Common myeloid progenitor, CD34-positive (primary cell): Measurements from ENCODE around the gene SORCS3.

Experiments
- CTCF ChIA-PET: fragments of 350-600 bp; sonication (Branson Sonifier 250); formaldehyde crosslinking; loops from one replicate; lab custom pipeline; 2021; ENCODE audit warnings: antibody characterized with exemption; lab: Charles Lee
- POLR2A ChIA-PET: fragments of 350-600 bp; sonication (Branson Sonifier 250); formaldehyde crosslinking; loops from one replicate; lab custom pipeline; 2021; ENCODE audit warnings: antibody characterized with exemption; lab: Charles Lee
- DNase-seq, 3 donors: peaks; one replicate each; pipeline versions ENCODE4 v3.0.0 to v3.0.0-alpha.2; 2013
- H3K27ac ChIP-seq, 2 experiments: 1 replicate in 1 of 2; 2 replicates in 1 of 2; pipeline ENCODE4 v1.7.0; 2013; ENCODE audit warnings: inconsistent platforms in 2 of 2, low read length in 2 of 2, mild to moderate bottlenecking in 2 of 2, low read depth in 1 of 2, moderate library complexity in 1 of 2; ENCODE audit not compliant: severe bottlenecking in 2 of 2, insufficient read depth in 1 of 2, poor library complexity in 1 of 2
- H3K27me3 ChIP-seq, 5 experiments: replicated peaks in 2 of 5; 1 replicate in 3 of 5; 2 replicates in 2 of 5; pipeline versions ENCODE4 v1.6.1 to v1.7.0; 2013; ENCODE audit warnings: low read length in 4 of 5, mild to moderate bottlenecking in 2 of 5, moderate library complexity in 2 of 5, inconsistent platforms in 1 of 5; ENCODE audit not compliant: insufficient read depth in 5 of 5, control insufficient read depth in 4 of 5
- H3K36me3 ChIP-seq, 4 experiments: 1 replicate in 2 of 4; 2 replicates in 2 of 4; pipeline versions ENCODE4 v1.6.1 to v1.7.0; 2013; ENCODE audit warnings: low read length in 3 of 4, control low read depth in 1 of 4, mild to moderate bottlenecking in 1 of 4; ENCODE audit not compliant: control insufficient read depth in 4 of 4, insufficient read depth in 4 of 4
- H3K4me1 ChIP-seq, 4 experiments: 1 replicate in 3 of 4; 2 replicates in 1 of 4; pipeline versions ENCODE4 v1.6.1 to v1.7.1; 2013; ENCODE audit warnings: low read length in 3 of 4, mild to moderate bottlenecking in 3 of 4, control low read depth in 1 of 4, inconsistent platforms in 1 of 4, moderate library complexity in 1 of 4; ENCODE audit not compliant: control insufficient read depth in 4 of 4, insufficient read depth in 4 of 4; ENCODE audit errors: control extremely low read depth in 1 of 4
- H3K4me3 ChIP-seq, 7 experiments: 1 replicate in 4 of 7; 2 replicates in 3 of 7; pipeline versions ENCODE4 v1.5.1 to v1.7.0; 2013; ENCODE audit warnings: mild to moderate bottlenecking in 7 of 7, low read length in 6 of 7, moderate library complexity in 6 of 7, inconsistent platforms in 2 of 7, low read depth in 2 of 7, control low read depth in 1 of 7; ENCODE audit not compliant: insufficient read depth in 4 of 7, control insufficient read depth in 1 of 7; ENCODE audit errors: extremely low read depth in 1 of 7
- H3K9me3 ChIP-seq, 5 experiments: 1 replicate in 4 of 5; 2 replicates in 1 of 5; pipeline versions ENCODE4 v1.6.1 to v1.7.1; 2013; ENCODE audit warnings: low read length in 4 of 5, mild to moderate bottlenecking in 2 of 5, inconsistent platforms in 1 of 5, low read depth in 1 of 5, moderate library complexity in 1 of 5; ENCODE audit not compliant: control insufficient read depth in 4 of 5, insufficient read depth in 2 of 5; ENCODE audit errors: control extremely low read depth in 1 of 5
- WGBS: methylation state at CpG from one replicate; pipeline ENCODE4 v1.1.5; 2013; ENCODE audit not compliant: insufficient coverage; 5-methylcytosine and 5-hydroxymethylcytosine counted together

Gene SORCS3

GRCh38 chr10:104922810-104923209, 281.7 kb downstream of the SORCS3 start:
- WGBS, result 86% methylated on average over 3 of the region's 3 CpGs
- ChIA-PET POLR2A (no interaction called here), CTCF (no interaction called here)
- H3K4me3 ChIP-seq, result no peak overlapping the region
- no peaks in the 10 kb centered on the region for H3K36me3 ChIP-seq
- no peaks in the 10 kb centered on the region for H3K4me1 ChIP-seq
- DNase-seq, result no peak
- H3K27ac ChIP-seq, result no peak overlapping the region
- H3K9me3 ChIP-seq, result no peaks in the 10 kb centered on the region
- H3K27me3 ChIP-seq, result peaks cover 0 to 3% (median 2%) of the 10 kb centered on the region in 5 experiments

GRCh38 chr10:104923501-104923900, 282.4 kb downstream of the SORCS3 start:
- Histone ChIP-seq H3K4me3 (no peak overlapping the region), H3K27me3 (peaks cover 0 to 3% (median 2%) of the 10 kb centered on the region in 5 experiments)
- 100% methylated on average over 2 of the region's 3 CpGs for WGBS

GRCh38 chr10:104924101-104924795, 283.2 kb downstream of the SORCS3 start:
- Histone ChIP-seq H3K27ac (no peak overlapping the region), H3K4me3 (no peak overlapping the region), H3K36me3 (no peaks in the 10 kb centered on the region), H3K27me3 (peaks cover 0 to 3% (median 2%) of the 10 kb centered on the region in 5 experiments), H3K9me3 (no peaks in the 10 kb centered on the region), H3K4me1 (no peaks in the 10 kb centered on the region)
- no peak for DNase-seq
- ChIA-PET CTCF (interaction anchor here (0.8 to 3.1 kb wide), 4 partner anchors 8 to 517 kb away, joined by 3 to 10 read pairs (median 6); no protein-coding TSS in a partner anchor), POLR2A (no interaction called here)
- 79% methylated on average over 5 of the region's 6 CpGs for WGBS

More at GRCh38 chr10:104923501-104923900, 282.4 kb downstream of the SORCS3 start:
- no peak for DNase-seq
- POLR2A ChIA-PET, result interaction anchor here (0.6 kb wide), 1 partner anchor 1469 kb away, joined by 4 read pairs; no protein-coding TSS in a partner anchor
- no peak overlapping the region for H3K27ac ChIP-seq
- H3K9me3 ChIP-seq, result no peaks in the 10 kb centered on the region
- CTCF ChIA-PET, result interaction anchor here (1.3 to 3.1 kb wide), 2 partner anchors 21 to 517 kb away, joined by 4 to 8 read pairs; no protein-coding TSS in a partner anchor
- no peaks in the 10 kb centered on the region for H3K4me1 ChIP-seq
- H3K36me3 ChIP-seq, result no peaks in the 10 kb centered on the region

- CTCF ChIA-PET, result interaction anchor here (0.7 to 3.1 kb wide), 6 partner anchors 9 to 526 kb away, joined by 3 to 10 read pairs (median 3); no protein-coding TSS in a partner anchor
- peak; percentile 40 to 73 (median 58) for DNase-seq
- H3K4me3 ChIP-seq, result no peak overlapping the region
- POLR2A ChIA-PET, result no interaction called here
- H3K4me1 ChIP-seq, result no peaks in the 10 kb centered on the region
- no peaks in the 10 kb centered on the region for H3K36me3 ChIP-seq
- no peaks in the 10 kb centered on the region for H3K9me3 ChIP-seq
- H3K27me3 ChIP-seq, result peaks cover 0 to 3% (median 2%) of the 10 kb centered on the region in 5 experiments
- H3K27ac ChIP-seq, result no peak overlapping the region
- no CpG with 5 or more reads among the region's 3 CpGs for WGBS
These were observed 284.3 kb downstream of the SORCS3 start for GRCh38 chr10:104925232-104925851.

- 100% methylated on average over 1 of the region's 2 CpGs for WGBS
- Histone ChIP-seq H3K27ac (no peak overlapping the region), H3K4me1 (peaks cover 0 to 2% (median 0%) of the 10 kb centered on the region in 4 experiments), H3K4me3 (no peak overlapping the region), H3K36me3 (no peaks in the 10 kb centered on the region), H3K9me3 (no peaks in the 10 kb centered on the region), H3K27me3 (peaks cover 0 to 3% (median 2%) of the 10 kb centered on the region in 5 experiments)
- no peak for DNase-seq
- CTCF ChIA-PET, result no interaction called here
- POLR2A ChIA-PET, result no interaction called here
These were observed 287.6 kb downstream of the SORCS3 start for GRCh38 chr10:104928734-104929133.

- no peaks in the 10 kb centered on the region for H3K36me3 ChIP-seq
- ChIA-PET POLR2A (no interaction called here), CTCF (no interaction called here)
- no peak overlapping the region for H3K27ac ChIP-seq
- WGBS, result 93% methylated on average over 2 of the region's 2 CpGs
- no peak overlapping the region for H3K4me3 ChIP-seq
- DNase-seq, result no peak
- H3K9me3 ChIP-seq, result no peaks in the 10 kb centered on the region
- H3K27me3 ChIP-seq, result no peaks in the 10 kb centered on the region
- peaks cover 0 to 2% (median 0%) of the 10 kb centered on the region in 4 experiments for H3K4me1 ChIP-seq
These were observed 290.6 kb downstream of the SORCS3 start for GRCh38 chr10:104931612-104932134.

GRCh38 chr10:104935656-104936055, 294.6 kb downstream of the SORCS3 start:
- Histone ChIP-seq H3K9me3 (no peaks in the 10 kb centered on the region), H3K27ac (no peak overlapping the region), H3K27me3 (no peaks in the 10 kb centered on the region), H3K36me3 (no peaks in the 10 kb centered on the region), H3K4me1 (peaks cover 0 to 2% (median 0%) of the 10 kb centered on the region in 4 experiments), H3K4me3 (no peak overlapping the region)
- CTCF ChIA-PET, result no interaction called here
- 71% methylated on average over 2 of the region's 2 CpGs for whole genome bisulfite sequencing
- POLR2A ChIA-PET, result no interaction called here
- no peak for DNase-seq
